Ovary (tissue), 9 donors: ENCODE results near the gene KCNG2. TPM values are rescaled to one million over a fixed set of nuclear protein-coding genes. Genes with fewer than 3 reads are reported as not detected.

Experiments
- DNase-seq, 5 donors: peaks; one replicate each; pipeline ENCODE4 v3.0.0-alpha.2; 2019 to 2020
- H3K27ac ChIP-seq, 2 donors: fragments of 200-600 bp; one replicate each; pipeline versions ENCODE4 v1.5.1 to v1.8.0; 2019 to 2022
- H3K27me3 ChIP-seq: fragments of 200-600 bp; one replicate; pipeline ENCODE4 v1.8.0; 2022
- H3K36me3 ChIP-seq: fragments of 200-600 bp; sonication (generic); one replicate; pipeline ENCODE4 v1.5.1; 2019
- H3K4me1 ChIP-seq: one replicate; pipeline ENCODE4 v1.8.1; 2013; ENCODE audit warnings: mild to moderate bottlenecking, moderate library complexity; ENCODE audit not compliant: insufficient read depth
- H3K4me3 ChIP-seq: fragments of 200-600 bp; sonication (generic); one replicate; pipeline ENCODE4 v1.5.1; 2017
- H3K9me3 ChIP-seq, 2 donors: fragments of 200-600 bp in 1 of 2; sonication (generic) in 1 of 2; one replicate each; pipeline versions ENCODE4 v1.5.1 to v1.8.1; 2013 to 2019; ENCODE audit warnings: mild to moderate bottlenecking in 1 of 2, moderate library complexity in 1 of 2
- CTCF ChIP-seq, 3 donors: fragments of 450-650 bp in 2 of 3; fragments of 200-600 bp in 1 of 3; IDR thresholded peaks; one replicate each; pipeline versions ENCODE4 v1.5.1 to v1.8.0; 2016 to 2022; ENCODE audit warnings: antibody characterized with exemption in 3 of 3, mild to moderate bottlenecking in 1 of 3
- EP300 ChIP-seq: sonication (generic); formaldehyde crosslinking; IDR thresholded peaks from one replicate; pipeline ENCODE4 v1.6.1; 2017; ENCODE audit warnings: antibody characterized with exemption
- POLR2A ChIP-seq: fragments of 450-650 bp; IDR thresholded peaks from one replicate; pipeline ENCODE4 v1.6.1; 2017; ENCODE audit warnings: antibody characterized with exemption, mild to moderate bottlenecking, moderate library complexity
- WGBS, 3 donors: extraction: QIAGEN DNeasy Blood & Tissue Kit in 1 of 3; methylation state at CpG; one replicate each; pipeline versions ENCODE4 v1.1.5 to v1.1.7; 2013 to 2017; 5-methylcytosine and 5-hydroxymethylcytosine counted together
- intact Hi-C, 4 donors: fragments of 100-400 bp; cut with DNase I; formaldehyde crosslinking; loops; one replicate each; pipeline versions ENCODE4 v1.11.0 to v1.15.1; 2022 to 2023
- polyA plus RNA-seq, 2 donors: library from polyadenylated mRNA; stranded (reverse); fragments of 200-250 nt in 1 of 2; fragments of 350-450 nt in 1 of 2; fragmentation: Illumina TruSeq in 1 of 2; extraction: RNeasy Lipid Tissue Mini Kit (QIAGEN cat#74804) in 1 of 2; gene quantifications; one replicate each; pipeline ENCODE4 v1.2.3, GENCODE V29; 2013 to 2014
- total RNA-seq, 7 donors: library from RNA; depleted of rRNA in 2 of 7; stranded (reverse); fragments of >200 nt in 2 of 7; fragmentation: NEBNext Ultra II Directional in 3 of 7; extraction: Animal tissue kit (Norgen Biotek cat#: 25700) in 3 of 7; gene quantifications; one replicate each; pipeline versions ENCODE4 v1.1.0 to v1.2.4, GENCODE V29; 2016 to 2023
- donor health status: DM: no; HTN: no; CAD: no; lungs with moderate emphysema.
- donor health status: DM: no; HTN: no; CAD: no.
- donor health status: Bipolar disorder and iron deficiency.
- donor health status: DM: yes; HTN: yes; CAD: no.
- donor health status: DM: no; HTN: no; CAD: no.
- donor health status: DM: yes; HTN: yes; CAD: no.

KCNG2 gene
- total and polyA plus RNA-seq, 9 donors: 0.10 to 0.80 (median 0.21) TPM; not detected in 3

GRCh38 chr18:79878741-79879378 lies 81.1 kb downstream of the KCNG2 start:
- no peak overlapping the region for H3K4me3 ChIP-seq
- H3K27ac ChIP-seq: no peak overlapping the region
- peak in 1 of 5 donors; percentile 24 for DNase-seq
- TF ChIP-seq POLR2A: no peak
- TF ChIP-seq CTCF (IDR thresholded peaks at IDR 0.05): no peak
- no peak for TF ChIP-seq EP300
- H3K36me3 ChIP-seq: no peaks in the 10 kb centered on the region
- H3K4me1 ChIP-seq: no peaks in the 10 kb centered on the region
- WGBS, 3 donors: 82 to 85% (median 85%) methylated on average over 20 of the region's 20 CpGs
- H3K9me3 ChIP-seq: peaks cover 0 to 4% of the 10 kb centered on the region in 2 donors
- H3K27me3 ChIP-seq: no peaks in the 10 kb centered on the region
- intact Hi-C loops: no loop called here

- no peak for DNase-seq
- Histone ChIP-seq H3K4me3 (no peak overlapping the region), H3K36me3 (no peaks in the 10 kb centered on the region), H3K27me3 (no peaks in the 10 kb centered on the region), H3K4me1 (no peaks in the 10 kb centered on the region), H3K27ac (no peak overlapping the region), H3K9me3 (peaks cover 0 to 4% of the 10 kb centered on the region in 2 donors)
- WGBS, 3 donors: 86 to 89% (median 89%) methylated on average over 12 of the region's 12 CpGs
- intact Hi-C loops: no loop called here
- TF ChIP-seq POLR2A (no peak), CTCF (IDR thresholded peaks at IDR 0.05) (no peak), EP300 (no peak)
These were observed 81.8 kb downstream of the KCNG2 start for GRCh38 chr18:79879566-79879965.

GRCh38 chr18:79881695-79882094 lies 84.0 kb downstream of the KCNG2 start:
- Histone ChIP-seq H3K27me3 (no peaks in the 10 kb centered on the region), H3K27ac (no peak overlapping the region), H3K4me3 (no peak overlapping the region), H3K4me1 (no peaks in the 10 kb centered on the region), H3K9me3 (peaks cover 0 to 4% of the 10 kb centered on the region in 2 donors), H3K36me3 (no peaks in the 10 kb centered on the region)
- no peak for TF ChIP-seq EP300
- no peak for TF ChIP-seq POLR2A
- TF ChIP-seq CTCF (IDR thresholded peaks at IDR 0.05): no peak
- WGBS, 3 donors: 88 to 91% (median 88%) methylated on average over 11 of the region's 11 CpGs
- intact Hi-C loops: no loop called here
- no peak for DNase-seq

GRCh38 chr18:79882522-79883241 lies 84.9 kb downstream of the KCNG2 start:
- Histone ChIP-seq H3K9me3 (peaks cover 0 to 4% of the 10 kb centered on the region in 2 donors), H3K4me3 (no peak overlapping the region), H3K27me3 (no peaks in the 10 kb centered on the region), H3K4me1 (no peaks in the 10 kb centered on the region), H3K27ac (no peak overlapping the region), H3K36me3 (no peaks in the 10 kb centered on the region)
- WGBS, 3 donors: 90 to 96% (median 95%) methylated on average over 66 to 68 of the region's 68 CpGs
- peak in 1 of 5 donors; percentile 22 for DNase-seq
- no peak for TF ChIP-seq POLR2A
- no peak for TF ChIP-seq EP300
- TF ChIP-seq CTCF (IDR thresholded peaks at IDR 0.05): no peak
- intact Hi-C loops: no loop called here
